IPS DF 4.7 (cell line): Measurements from ENCODE around the gene SOAT2.

ENCODE experiments used
- DNase-seq: peaks from one replicate; pipeline ENCODE4 v3.0.0-alpha.2; 2013; ENCODE audit warnings: low spot score; ENCODE audit errors: extremely low read depth

The SOAT2 gene

DNA sequence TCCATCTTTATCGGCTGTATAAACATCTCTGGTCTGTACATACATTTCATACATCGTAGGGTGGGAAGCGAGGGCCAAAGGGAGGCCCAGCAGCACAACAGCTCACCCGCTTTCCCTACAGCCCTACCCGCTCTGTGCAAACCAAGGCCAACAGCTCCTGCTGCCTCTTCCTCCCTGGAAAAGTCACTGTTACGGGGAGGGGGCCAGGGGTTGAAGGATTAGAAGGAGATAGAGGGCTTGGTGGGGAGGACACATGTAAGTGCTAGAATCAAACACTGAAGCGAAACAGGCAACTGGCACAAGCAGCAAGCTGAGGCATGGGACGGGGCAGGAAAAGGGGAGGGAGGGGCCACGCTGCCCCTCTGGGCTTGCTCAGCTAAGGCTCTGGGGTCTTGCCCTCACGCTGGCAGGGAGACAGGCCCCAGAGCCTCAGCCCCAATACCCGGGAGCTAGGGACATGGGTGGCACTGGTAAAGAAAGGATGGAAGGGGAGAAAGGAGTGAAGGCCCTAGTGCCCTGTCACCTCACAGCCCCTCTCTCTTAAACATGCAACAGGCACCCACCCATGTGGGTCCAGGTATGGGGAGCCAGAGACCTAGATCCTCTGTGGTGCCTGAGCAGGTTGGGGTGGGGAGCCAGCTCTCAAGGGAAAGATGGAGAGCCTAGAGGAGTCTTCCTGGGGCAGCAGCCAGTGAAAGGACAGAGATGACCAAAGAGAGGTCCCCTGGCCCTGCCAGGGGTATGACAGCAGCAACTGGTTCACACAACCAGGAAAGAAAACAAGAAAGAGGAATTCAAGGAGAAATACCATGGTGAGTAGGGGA lies 38.5 kb upstream of the SOAT2 start:
- no peak for DNase-seq

DNA sequence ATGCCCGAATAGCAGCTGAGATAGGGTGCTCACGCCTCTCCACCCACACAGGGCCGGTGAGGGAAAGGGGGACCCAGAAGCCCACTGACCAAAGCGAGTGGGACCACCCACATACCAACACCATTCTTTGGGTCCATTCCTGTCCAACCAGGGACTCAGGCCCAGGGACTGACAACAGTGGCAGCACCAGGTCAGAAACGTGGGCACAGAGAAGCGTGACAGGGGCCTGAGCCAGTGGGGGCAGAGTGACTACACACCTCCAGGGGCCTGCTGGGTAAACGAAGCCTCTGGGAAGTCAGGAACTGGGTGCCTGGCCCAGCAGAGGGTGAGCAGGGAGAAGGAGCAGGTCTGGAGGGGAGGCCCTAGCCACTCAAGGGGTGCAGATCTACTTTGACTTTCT lies 37.8 kb upstream of the SOAT2 start:
- DNase-seq = no peak

DNA sequence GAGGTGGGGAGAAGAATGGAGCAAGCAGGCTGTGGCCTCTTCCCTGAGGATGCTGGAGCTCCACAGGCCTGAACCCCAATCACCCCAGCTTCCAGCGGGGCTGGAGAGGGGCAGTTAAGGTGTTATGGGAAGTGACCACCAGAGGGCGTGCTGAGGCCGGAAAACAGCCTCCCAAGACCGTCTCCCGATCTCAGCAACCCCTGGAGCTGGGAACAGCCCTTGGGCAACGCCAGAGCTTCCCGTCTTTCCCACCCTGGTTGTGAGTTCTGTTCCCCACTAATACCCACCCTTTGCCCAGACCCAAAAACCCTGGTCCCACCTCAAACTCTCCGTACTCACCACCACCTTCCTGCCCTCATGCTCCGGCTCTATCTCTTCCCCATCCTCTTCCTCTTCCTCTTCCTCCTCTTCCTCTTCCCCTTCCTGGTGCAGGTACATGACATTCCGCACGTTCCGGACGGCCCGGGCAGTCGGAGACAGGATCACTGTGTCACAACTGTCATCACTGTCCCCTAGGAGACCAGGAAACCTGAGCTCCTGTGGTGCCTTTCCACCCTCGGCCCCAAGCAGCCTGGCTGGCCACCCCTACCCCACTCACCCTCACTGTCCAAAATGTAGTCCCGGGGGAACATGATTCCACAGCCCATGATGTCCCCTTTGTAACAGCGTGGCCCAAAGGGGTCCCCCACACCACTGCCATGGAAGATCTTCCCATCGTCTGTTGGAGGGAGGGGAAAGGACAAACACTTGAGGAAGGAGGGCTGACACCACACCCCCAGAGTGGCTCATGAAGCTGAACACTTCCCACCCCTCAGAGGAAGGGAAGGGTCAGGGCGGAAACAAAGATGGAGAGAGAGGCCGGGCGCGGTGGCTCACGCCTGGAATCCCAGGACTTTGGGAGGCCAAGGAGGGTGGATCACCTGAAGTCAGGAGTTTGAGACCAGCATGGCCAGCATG lies 37.0 kb upstream of the SOAT2 start:
- DNase-seq = no peak

DNA sequence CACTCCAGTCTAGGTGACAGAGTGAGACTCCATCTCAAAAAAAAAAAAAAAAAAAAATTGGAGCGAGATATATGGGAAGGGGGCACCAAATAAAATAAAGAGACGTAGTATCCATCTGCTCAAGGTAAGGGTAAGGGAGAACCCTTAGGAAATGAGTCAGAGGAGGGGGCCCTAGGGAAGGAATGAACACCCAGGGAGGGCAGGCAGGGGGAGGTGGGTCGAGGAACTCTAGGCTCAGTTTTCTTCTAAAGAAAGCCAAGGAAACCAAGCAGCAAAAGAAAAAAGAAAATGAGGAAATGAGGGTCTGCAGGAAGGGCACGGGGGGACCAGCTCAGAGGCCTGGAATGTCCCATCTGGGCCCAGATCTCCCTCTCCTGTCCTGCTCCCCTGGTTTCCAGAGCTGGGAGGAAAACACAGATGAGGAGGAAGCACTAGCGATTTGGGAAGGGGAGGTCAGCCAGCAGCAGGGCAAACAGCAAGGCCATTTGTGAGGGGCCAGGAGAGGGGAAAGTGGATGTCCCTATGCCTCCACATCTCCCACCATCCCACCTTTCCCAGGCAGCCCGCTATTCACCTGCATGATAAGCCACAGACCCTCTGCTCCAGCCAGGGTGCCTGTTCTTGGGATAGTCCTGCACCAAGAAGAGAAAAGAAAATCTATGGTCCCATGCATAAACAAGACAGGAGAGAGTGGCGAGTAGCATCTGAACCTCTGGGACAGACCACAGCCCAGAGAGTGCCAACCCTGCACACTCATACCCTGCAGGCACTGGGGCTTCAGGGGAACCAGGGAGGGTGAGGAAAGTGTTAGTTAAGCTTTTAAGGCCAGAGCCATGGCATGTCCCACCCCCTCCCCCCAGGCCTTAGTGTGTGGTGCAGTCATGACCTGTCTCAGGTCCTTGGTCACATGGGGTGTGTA lies 36.0 kb upstream of the SOAT2 start:
- DNase-seq = no peak

DNA sequence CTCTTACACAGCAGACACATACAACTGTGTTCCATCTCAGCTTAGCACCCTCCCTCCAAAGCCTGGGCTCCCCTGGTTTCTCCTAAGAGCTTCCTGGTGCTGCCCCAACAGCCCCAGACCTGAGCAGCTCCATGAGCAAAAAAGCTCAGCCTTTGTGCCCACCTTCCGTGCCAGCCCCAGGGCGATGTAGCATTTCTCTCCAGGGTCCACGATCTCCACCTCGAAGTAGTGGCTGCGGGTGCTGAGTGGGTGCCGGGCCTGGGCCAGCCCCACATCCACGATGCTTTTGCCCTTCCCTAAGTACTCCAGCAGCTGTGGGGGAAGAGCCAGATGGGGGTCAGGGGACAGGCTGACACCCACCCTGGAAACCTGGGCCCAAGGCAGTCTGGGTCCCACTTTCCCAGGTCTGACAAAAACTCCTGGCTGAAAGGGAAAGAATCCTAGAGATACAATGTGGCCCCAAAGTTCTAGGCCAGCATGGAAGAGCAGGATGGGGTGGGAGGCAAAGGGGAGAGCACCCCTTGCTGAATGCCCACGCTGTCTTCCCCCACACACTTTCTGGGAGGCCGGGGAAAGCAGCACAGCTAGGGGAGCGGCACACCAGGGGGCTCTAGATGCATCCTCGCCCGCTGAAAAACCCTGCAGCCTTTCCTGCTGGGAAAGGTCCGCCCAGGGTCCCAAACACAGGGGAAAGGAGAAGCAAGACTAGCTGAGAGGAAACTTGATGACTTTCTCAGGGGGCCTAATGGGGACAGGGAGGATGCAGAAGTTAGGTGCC lies 35.1 kb upstream of the SOAT2 start:
- DNase-seq = no peak

DNA sequence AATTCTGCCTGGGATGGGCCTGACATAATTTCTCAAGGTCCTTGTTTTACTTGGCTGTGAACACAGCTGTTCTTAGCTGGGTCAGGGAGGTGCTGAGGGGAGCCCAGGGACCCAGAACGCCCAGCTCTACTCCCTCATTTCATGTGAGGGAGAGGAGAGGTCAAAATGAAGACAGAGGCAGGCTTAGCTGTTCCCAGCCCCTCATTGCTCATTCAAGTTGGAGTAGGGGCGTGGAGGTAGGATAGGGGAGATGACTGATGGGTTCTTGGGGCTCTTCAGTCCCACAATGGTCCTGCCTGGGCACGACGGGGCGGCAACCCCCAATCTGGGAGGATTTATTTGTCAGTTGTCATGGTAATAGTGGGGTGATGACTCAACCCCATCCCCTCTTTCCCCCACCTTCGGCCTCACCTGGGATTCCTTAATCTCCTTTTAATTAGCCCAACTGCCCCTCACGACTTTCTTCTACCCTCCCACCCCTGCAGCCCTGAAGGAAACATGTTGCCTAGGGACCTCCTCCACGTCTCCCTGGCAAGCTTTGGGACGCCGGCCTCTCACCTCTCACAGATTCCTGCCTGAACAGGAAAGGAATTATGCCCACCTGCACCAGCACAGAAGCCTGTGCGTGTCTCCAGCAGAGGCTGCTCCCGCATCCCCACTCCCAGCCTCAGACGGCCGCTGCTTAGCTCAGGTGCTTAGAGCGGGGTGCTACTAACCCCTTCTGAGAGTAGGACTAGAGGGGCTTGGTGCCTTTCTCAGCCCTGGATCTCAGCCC lies 34.3 kb upstream of the SOAT2 start:
- no peak for DNase-seq

DNA sequence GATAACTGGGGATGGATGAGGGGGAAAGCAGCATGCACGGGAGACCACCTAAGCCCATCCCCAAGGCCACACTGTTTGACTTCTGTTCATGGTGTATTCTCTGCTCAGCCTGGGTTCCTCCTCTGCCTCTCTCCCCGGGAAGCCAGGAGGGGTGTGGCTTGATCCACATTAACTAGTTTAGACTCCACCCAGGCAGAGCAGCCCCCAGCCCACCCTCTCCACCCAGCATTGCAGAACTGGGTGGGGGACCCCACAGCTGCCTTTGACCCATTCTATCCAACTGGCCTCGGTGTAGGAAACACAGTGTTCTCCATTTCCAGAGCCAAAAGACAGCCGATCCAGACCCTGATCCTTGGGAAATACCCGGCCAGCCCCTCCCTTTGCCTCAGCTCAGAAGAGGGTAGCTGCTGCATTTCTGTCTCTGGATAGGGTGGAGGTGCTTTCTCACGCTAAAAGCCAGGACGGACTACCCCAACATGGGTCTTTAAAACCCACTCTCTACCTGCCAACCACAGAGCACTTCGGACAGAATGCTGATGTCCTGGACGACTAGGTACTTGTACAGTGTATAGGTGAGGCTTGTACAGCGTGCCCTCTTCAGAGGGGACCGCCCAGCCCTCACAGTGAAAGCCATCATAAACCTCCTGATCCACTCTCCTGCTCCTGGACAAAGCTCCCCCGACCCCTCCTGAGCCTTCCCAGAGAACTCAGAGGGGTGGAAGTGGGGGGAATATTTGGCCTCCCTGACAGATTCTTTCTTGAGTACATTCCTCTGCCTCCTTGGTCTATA lies 33.5 kb upstream of the SOAT2 start:
- no peak for DNase-seq

DNA sequence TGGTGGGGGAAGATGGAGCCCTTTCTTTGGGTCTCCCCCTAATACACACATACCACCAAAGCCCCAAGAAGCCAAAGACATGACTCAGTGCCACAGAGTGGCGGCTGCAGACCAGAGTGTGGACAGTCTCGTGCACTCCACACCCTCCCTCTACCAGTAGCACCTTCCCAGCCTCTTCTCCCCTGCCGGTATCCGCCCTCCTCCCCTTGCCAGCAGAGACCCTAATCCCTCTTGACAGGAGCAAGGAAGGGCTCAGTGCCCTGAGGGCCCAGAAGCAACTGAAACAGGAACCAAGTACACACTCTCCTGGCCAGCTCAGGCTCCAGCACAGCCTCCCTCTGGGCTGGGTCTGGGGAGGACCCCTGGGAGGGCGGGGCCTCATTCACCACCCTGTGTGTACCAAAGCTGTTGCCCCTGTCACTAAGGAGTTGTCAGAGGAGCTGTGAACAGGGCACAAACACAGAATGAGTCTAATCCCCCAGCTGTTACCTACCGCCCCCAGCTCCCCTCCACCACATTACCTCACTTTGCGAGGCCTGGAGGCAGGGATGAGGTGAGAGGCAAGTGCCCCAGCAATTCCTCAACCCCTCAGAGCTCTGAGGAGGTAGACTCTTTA lies 32.3 kb upstream of the SOAT2 start:
- DNase-seq = no peak

DNA sequence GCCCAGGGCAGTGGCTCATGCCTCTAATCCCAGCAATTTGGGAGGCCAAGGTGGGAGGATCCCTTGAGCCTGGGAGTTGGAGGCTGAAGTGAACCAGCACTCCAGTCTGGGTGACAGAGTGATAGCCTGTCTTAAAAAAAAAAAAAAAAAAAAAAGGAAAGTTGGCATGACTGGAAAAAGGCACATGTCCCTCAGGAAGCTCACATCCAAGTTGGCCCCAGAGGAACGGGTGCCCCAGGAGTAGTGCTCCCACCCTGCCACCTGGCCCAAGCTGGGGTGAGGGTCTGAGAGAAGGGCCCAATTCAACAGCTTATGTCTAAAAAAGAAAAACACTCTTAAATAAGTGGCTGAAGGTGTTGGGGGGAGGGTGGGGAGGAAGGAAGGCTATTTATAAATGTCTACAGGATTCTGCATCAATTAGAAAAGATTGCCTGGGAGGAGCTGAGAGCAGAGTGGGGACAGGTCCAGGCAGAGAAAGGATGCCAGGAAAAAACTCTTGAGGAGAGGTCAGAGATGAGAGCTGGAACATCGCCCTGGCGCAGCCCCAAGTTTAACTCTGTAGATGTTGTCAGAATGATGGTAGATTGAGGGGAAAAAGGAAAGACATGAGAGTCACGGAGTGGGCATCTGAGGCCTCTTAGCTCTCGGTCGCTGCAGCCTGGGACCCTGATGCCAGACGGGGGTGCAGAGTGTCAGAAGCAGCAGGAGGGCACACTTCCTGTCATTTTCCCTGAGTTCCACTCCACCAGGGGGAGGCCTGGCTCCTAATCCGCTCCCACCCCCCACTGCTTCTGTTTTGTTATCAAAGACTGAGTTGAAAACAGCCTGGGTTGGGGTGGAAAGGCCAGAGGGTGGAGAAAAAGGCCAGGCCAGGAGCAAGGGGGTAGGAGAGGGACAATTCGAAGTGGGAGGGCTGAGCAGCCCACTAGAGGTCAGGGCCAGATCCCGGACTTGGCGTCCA lies 31.4 kb upstream of the SOAT2 start:
- no peak for DNase-seq

DNA sequence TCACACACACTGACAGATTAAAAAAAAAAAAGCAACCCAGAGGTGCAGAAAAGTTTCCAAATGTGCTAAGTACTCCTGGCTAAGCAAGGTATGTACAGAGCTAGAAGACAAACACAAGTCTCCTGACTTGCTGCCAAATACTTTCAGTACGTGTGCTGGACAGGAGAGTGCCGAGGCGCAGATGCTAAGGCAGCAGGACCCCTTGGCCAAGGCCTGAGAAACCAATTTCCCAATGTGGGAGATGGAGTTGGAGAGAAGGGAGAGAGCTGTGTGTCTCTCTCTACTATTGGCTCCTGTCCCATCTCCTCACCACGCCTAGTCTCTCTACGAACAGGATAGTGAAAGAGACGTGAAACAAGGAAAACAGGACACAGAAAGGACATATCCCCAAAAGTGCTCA lies 29.4 kb upstream of the SOAT2 start:
- DNase-seq = no peak

DNA sequence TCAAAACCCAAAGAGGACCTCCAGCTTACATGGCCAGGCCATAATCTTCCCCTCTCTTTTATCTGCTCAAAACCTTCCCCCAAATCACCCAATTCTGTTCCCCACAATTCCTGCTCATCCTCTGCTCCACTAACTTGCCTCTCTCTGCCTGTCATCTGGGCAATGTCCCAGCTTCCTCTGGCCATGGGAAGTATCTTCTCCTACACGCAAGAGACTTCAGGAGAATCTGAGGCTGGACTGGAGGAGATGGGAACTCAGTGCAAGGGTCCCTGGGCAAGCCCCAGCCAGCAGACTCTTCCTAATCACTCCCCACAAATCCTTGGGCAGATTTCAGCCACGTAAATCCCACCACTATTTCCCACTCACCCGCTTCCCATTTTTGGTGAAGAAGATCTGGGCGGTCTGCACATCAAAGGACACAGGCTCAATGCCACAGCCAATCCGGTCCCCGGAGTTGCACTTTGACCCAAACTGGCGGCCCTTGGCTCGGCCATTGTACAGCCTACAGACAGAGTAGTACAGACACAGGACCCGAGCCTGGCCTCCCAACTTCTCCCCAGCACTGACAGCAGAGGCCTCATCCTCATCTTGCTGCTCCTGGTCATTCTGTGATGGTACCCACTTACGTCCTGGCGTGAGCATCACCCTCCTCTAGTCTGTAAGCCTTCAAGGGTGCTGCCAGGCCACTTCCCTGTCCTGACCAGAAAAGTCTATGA lies 28.8 kb upstream of the SOAT2 start:
- no peak for DNase-seq

DNA sequence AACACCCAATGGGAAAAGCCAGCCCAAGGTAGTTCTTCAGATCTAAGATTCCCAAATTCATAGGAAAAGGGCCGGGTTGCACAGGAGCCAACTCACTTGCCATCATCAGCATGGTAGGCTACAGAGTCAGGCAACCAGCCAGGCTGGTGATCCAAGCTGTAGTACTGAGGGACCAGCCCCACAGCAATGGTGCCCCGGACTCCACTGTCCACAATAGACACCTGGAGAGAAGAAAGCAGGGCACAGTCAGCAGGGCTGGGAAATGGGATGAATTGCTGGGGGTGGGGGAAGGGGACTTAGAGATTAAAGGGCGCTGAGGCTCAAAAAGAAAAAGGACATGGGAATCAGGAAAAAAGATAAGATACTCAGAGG lies 28.3 kb upstream of the SOAT2 start:
- DNase-seq = no peak

DNA sequence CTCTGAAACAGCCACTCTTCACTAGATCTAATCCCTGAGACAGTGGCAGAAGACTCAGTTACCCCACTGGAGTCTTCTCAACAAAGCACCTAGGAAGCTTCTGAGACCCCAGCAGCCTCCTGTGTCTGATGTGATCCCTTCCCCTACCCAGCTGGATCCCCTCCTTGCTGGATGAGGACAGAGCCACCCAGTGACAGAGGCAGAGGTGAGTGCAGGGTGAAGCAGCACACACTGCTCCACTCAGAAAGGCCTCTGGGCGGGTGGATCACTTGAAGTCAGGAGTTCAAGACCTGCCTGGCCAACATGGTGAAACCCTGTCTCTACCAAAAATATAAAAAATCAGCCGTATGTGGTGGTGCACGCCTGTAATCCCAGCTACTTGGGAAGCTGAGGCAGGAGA lies 26.8 kb upstream of the SOAT2 start:
- DNase-seq = no peak

DNA sequence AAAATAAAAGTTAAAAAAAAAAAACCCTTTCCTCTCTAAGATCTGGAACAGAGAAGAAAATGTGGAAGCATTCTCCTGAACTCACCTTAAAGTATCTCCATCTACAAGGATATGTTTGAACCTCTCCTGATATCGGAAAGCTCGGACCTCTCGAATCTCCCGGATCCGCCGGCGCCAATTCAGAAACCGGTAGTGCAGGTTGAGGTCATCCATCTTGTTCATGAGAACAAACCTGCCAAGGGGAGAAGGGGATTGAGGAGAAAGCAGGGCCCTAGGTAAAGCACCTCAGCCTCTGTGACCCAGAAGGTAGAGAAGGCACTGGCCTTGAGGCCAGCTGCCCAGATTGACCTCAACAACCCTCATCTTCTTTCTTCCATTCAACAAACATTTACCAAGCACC lies 26.3 kb upstream of the SOAT2 start:
- DNase-seq = no peak

DNA sequence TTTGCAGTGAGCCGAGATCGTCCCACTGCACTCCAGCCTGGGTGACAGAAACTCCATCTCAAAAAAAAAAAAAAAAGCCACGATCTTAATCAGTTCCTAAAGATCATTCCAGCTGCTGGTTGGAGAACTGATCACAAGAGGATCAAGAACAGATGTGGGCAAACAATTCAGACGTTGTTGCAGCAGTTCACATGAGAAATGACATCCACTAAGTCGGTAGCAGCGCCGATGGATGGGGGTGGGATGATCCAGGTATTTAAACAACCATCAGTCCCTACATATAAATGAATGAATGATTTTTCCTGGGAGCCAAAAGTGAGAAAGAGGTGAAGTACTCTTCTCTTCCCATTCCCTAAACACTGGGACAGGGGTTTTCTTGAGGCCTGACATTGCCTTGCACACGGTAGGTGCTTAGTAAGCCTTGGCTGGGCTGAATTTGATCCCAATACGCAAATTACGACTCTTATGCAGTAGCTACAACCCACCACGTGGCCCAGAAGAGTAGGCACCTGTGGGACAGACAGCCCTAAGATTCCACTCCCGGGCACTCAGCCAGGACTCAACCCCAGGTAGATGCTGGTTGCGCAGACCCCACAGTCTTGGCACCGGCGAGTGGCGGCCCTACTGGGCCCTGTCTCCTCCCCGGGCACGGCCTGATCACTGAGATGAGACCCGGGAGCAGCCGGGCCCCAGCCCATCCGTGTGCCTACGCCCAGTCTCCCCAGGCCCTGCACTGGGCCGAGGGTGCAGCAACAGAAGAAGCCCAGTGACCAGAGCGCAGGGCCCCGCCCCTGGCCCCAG lies 24.7 kb upstream of the SOAT2 start:
- DNase-seq = no peak
